Ovary (tissue), 3 donors: ENCODE measurements around the gene TLE4.

ENCODE experiments used
- EP300 ChIP-seq: sonication (generic); formaldehyde crosslinking; IDR thresholded peaks from one replicate; pipeline ENCODE4 v1.6.1; 2017; ENCODE audit warnings: antibody characterized with exemption
- POLR2A ChIP-seq: fragments of 450-650 bp; IDR thresholded peaks from one replicate; pipeline ENCODE4 v1.6.1; 2017; ENCODE audit warnings: antibody characterized with exemption, mild to moderate bottlenecking, moderate library complexity
- TF ChIP-seq, protein P1 (sequence below), 3 donors: fragments of 450-650 bp in 2 of 3; fragments of 200-600 bp in 1 of 3; IDR thresholded peaks; one replicate each; pipeline versions ENCODE4 v1.5.1 to v1.8.0; 2016 to 2022; ENCODE audit warnings: antibody characterized with exemption in 3 of 3, mild to moderate bottlenecking in 1 of 3
- donor health status: DM: no; HTN: no; CAD: no.

DNA sequence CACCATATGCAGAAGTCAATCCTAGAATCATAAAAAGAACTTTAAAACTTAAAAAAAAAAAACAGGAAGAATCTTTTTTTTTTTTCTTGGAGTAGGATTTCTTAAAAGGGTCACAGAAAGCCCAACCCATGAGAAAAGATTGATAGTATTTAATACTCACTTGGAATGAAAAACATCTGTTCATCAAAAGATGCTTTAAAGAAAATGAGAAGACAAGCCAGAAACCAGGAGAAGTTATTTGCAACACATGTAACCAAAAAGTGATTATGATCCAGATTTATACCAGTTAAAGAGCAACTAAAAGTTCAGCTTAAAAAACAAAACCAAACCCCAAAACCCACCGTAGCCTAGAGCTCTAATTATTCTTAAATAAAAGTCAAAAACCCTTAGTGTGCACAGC is 69.3 kb downstream of the TLE4 start:
- TF ChIP-seq POLR2A (no peak), EP300 (no peak)
- TF ChIP-seq, protein P1, sequence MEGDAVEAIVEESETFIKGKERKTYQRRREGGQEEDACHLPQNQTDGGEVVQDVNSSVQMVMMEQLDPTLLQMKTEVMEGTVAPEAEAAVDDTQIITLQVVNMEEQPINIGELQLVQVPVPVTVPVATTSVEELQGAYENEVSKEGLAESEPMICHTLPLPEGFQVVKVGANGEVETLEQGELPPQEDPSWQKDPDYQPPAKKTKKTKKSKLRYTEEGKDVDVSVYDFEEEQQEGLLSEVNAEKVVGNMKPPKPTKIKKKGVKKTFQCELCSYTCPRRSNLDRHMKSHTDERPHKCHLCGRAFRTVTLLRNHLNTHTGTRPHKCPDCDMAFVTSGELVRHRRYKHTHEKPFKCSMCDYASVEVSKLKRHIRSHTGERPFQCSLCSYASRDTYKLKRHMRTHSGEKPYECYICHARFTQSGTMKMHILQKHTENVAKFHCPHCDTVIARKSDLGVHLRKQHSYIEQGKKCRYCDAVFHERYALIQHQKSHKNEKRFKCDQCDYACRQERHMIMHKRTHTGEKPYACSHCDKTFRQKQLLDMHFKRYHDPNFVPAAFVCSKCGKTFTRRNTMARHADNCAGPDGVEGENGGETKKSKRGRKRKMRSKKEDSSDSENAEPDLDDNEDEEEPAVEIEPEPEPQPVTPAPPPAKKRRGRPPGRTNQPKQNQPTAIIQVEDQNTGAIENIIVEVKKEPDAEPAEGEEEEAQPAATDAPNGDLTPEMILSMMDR (IDR thresholded peaks at IDR 0.05) = no peak
